HCT116 (cell line): ENCODE results near the gene PAN3.

Source experiments
- ATF3 ChIP-seq: IDR thresholded peaks from 2 replicates; pipeline ENCODE4 v1.6.1; 2012
- CEBPB ChIP-seq: IDR thresholded peaks from 2 replicates; pipeline ENCODE4 v1.6.1; 2012; ENCODE audit warnings: low read depth
- CTCF ChIP-seq, 3 experiments: fragments of 200-600 bp in 1 of 3; sonication (generic) in 1 of 3; IDR thresholded peaks in 2 of 3; conservative IDR thresholded peaks in 1 of 3; 2 replicates each; pipeline ENCODE4 v1.5.1; 2012 to 2017; ENCODE audit warnings: low read depth in 2 of 3, low read length in 2 of 3, antibody characterized with exemption in 1 of 3, borderline replicate concordance in 1 of 3, control low read depth in 1 of 3, mild to moderate bottlenecking in 1 of 3, mixed read lengths in 1 of 3, mixed run types in 1 of 3, moderate library complexity in 1 of 3; ENCODE audit not compliant: insufficient read depth in 1 of 3
- MAX ChIP-seq: IDR thresholded peaks from 2 replicates; pipeline ENCODE4 v1.6.1; 2012
- POLR2A ChIP-seq: IDR thresholded peaks from 2 replicates; pipeline ENCODE4 v1.7.0; 2011; ENCODE audit warnings: borderline replicate concordance; ENCODE audit not compliant: insufficient read depth, insufficient read length; ENCODE audit errors: extremely low read depth
- REST ChIP-seq: IDR thresholded peaks from 2 replicates; pipeline ENCODE4 v1.6.1; 2012; ENCODE audit warnings: low read depth
- SIN3A ChIP-seq: IDR thresholded peaks from 2 replicates; pipeline ENCODE4 v1.6.1; 2012; ENCODE audit warnings: low read depth
- SP1 ChIP-seq: IDR thresholded peaks from 2 replicates; pipeline ENCODE4 v1.6.1; 2012; ENCODE audit warnings: low read depth
- YY1 ChIP-seq: IDR thresholded peaks from 2 replicates; pipeline ENCODE4 v1.6.1; 2011; ENCODE audit warnings: low read length, low read depth, moderate library complexity, mild to moderate bottlenecking; ENCODE audit not compliant: insufficient replicate concordance; ENCODE audit errors: extremely low read depth

GRCh38 chr13:28338742-28339141, 200.4 kb downstream of the PAN3 start:
- no peak for TF ChIP-seq CTCF (IDR thresholded peaks at IDR 0.05 in 2 of 3, conservative IDR thresholded peaks at IDR 0.05 in 1 of 3; ENCODE audit: borderline replicate concordance in 1 of 3, insufficient read depth in 1 of 3, low read depth in 2 of 3, low read length in 2 of 3)
- TF ChIP-seq ATF3, result no peak
- TF ChIP-seq SIN3A, result no peak
- TF ChIP-seq CEBPB, result no peak
- no peak for TF ChIP-seq REST
- TF ChIP-seq YY1, result no peak
- no peak for TF ChIP-seq MAX
- TF ChIP-seq POLR2A, result no peak
- TF ChIP-seq SP1, result no peak
